OCI-LY1 (cell line): ENCODE measurements around the gene FXYD1.

ENCODE experiments used
- H2AFZ ChIP-seq: fragments of 200-600 bp; sonication (generic), shearing (Covaris generic); 2 replicates; pipeline ENCODE4 v1.6.0; 2014; ENCODE audit warnings: antibody characterized with exemption, mild to moderate bottlenecking, low read length
- H3F3A ChIP-seq: fragments of 200-600 bp; sonication (generic), shearing (Covaris generic); 2 replicates; pipeline ENCODE4 v1.6.0; 2014; ENCODE audit warnings: mild to moderate bottlenecking, antibody characterized with exemption, low read length, moderate library complexity; ENCODE audit not compliant: insufficient read depth
- H3K27ac ChIP-seq: fragments of 200-600 bp; sonication (generic); 2 replicates; pipeline ENCODE4 v1.5.1; 2014; ENCODE audit warnings: low read length, mixed run types, mild to moderate bottlenecking, low read depth; ENCODE audit not compliant: poor library complexity, severe bottlenecking
- H3K27me3 ChIP-seq: fragments of 200-600 bp; sonication (generic); 2 replicates; pipeline ENCODE4 v1.6.0; 2014; ENCODE audit warnings: antibody characterized with exemption, mild to moderate bottlenecking, low read length, moderate library complexity; ENCODE audit not compliant: insufficient read depth
- H3K36me3 ChIP-seq: fragments of 200-600 bp; sonication (generic); 2 replicates; pipeline ENCODE4 v1.6.1; 2014; ENCODE audit warnings: mild to moderate bottlenecking, antibody characterized with exemption, low read length, moderate library complexity, mixed read lengths; ENCODE audit not compliant: insufficient read depth
- H3K4me1 ChIP-seq: fragments of 200-600 bp; sonication (generic); 2 replicates; pipeline ENCODE4 v1.5.1; 2014; ENCODE audit warnings: mild to moderate bottlenecking, low read length, moderate library complexity; ENCODE audit not compliant: insufficient read depth, severe bottlenecking
- H3K4me2 ChIP-seq: fragments of 200-600 bp; sonication (generic), shearing (Covaris generic); 2 replicates; pipeline ENCODE4 v1.6.1; 2014; ENCODE audit warnings: low read length
- H3K4me3 ChIP-seq: fragments of 200-600 bp; sonication (generic); 2 replicates; pipeline ENCODE4 v1.5.1; 2014; ENCODE audit warnings: low read length, low read depth, mild to moderate bottlenecking, mixed read lengths; ENCODE audit not compliant: poor library complexity, severe bottlenecking
- H3K79me2 ChIP-seq: fragments of 200-600 bp; shearing (Covaris generic); 2 replicates; pipeline ENCODE4 v1.6.1; 2016; ENCODE audit warnings: mixed run types, low read length, mixed read lengths; ENCODE audit not compliant: insufficient read depth
- H3K9ac ChIP-seq: fragments of 200-600 bp; sonication (generic), shearing (Covaris generic); 2 replicates; pipeline ENCODE4 v1.6.1; 2014; ENCODE audit warnings: mild to moderate bottlenecking, low read length, mixed read lengths
- H3K9me2 ChIP-seq: fragments of 200-600 bp; sonication (generic), shearing (Covaris generic); 2 replicates; pipeline ENCODE4 v1.6.1; 2014; ENCODE audit warnings: low read depth, mild to moderate bottlenecking, low read length, mixed read lengths
- H3K9me3 ChIP-seq: fragments of 200-600 bp; shearing (Covaris generic); 2 replicates; pipeline ENCODE4 v1.6.1; 2014; ENCODE audit warnings: low read length, mixed read lengths
- H4K20me1 ChIP-seq: fragments of 200-600 bp; sonication (generic), shearing (Covaris generic); 2 replicates; pipeline ENCODE4 v1.6.0; 2016; ENCODE audit warnings: mild to moderate bottlenecking, low read length; ENCODE audit not compliant: insufficient read depth
- CTCF ChIP-seq: fragments of 200-600 bp; sonication (generic), shearing (Covaris generic); IDR thresholded peaks from 2 replicates; pipeline ENCODE4 v1.5.1; 2017; ENCODE audit warnings: mild to moderate bottlenecking, antibody characterized with exemption, low read length, moderate library complexity, mixed read lengths
- EZH2 ChIP-seq: fragments of 200-600 bp; sonication (generic), shearing (Covaris generic); IDR thresholded peaks from 2 replicates; pipeline ENCODE4 v1.8.0; 2017; ENCODE audit warnings: borderline replicate concordance, mixed run types, mild to moderate bottlenecking, antibody characterized with exemption, low read length, moderate library complexity, mixed read lengths

Gene FXYD1

GRCh38 chr19:35154525-35155406 lies 16.1 kb downstream of the FXYD1 start, which contains the start of gene FXYD5:
Gene FXYD5, plus strand, starts transcription at chr19:35154735. Its CDS starts 816 bp downstream, at chr19:35155551.
- H3K9ac ChIP-seq = peak within 1 kb of the TSS; percentile 72
- H3K79me2 ChIP-seq = no peaks in the 10 kb centered on the region
- H3K9me3 ChIP-seq = no peaks in the 10 kb centered on the region
- no peaks in the 10 kb centered on the region for H4K20me1 ChIP-seq
- H2AFZ ChIP-seq = no peak within 1 kb of the TSS
- TF ChIP-seq EZH2 (no peak), CTCF (no peak)
- peaks cover 37% of the 10 kb centered on the region for H3K36me3 ChIP-seq
- H3K4me1 ChIP-seq = peaks cover 23% of the 10 kb centered on the region
- H3F3A ChIP-seq = no peaks in the 10 kb centered on the region
- H3K4me3 ChIP-seq = peak within 1 kb of the TSS; percentile 68
- no peaks in the 10 kb centered on the region for H3K9me2 ChIP-seq
- no peaks in the 10 kb centered on the region for H3K27me3 ChIP-seq
- H3K4me2 ChIP-seq = peak within 1 kb of the TSS; percentile 77
- peak within 1 kb of the TSS; percentile 55 for H3K27ac ChIP-seq

- peaks cover 44% of the 10 kb centered on the region for H3K36me3 ChIP-seq
- no peaks in the 10 kb centered on the region for H3K27me3 ChIP-seq
- H3K4me1 ChIP-seq = peaks cover 23% of the 10 kb centered on the region
- no peaks in the 10 kb centered on the region for H3F3A ChIP-seq
- TF ChIP-seq CTCF (peak; percentile 12; the same call in 1 of the 2 replicates), EZH2 (no peak)
- H3K9ac ChIP-seq = peak overlapping the region; percentile 72
- H3K4me3 ChIP-seq = peak overlapping the region; percentile 68
- H2AFZ ChIP-seq = no peak overlapping the region
- H3K79me2 ChIP-seq = no peaks in the 10 kb centered on the region
- peak overlapping the region; percentile 55 for H3K27ac ChIP-seq
- peak overlapping the region; percentile 77 for H3K4me2 ChIP-seq
- no peaks in the 10 kb centered on the region for H3K9me3 ChIP-seq
- H4K20me1 ChIP-seq = no peaks in the 10 kb centered on the region
- H3K9me2 ChIP-seq = no peaks in the 10 kb centered on the region
Measured at GRCh38 chr19:35155441-35155840, 16.8 kb downstream of the FXYD1 start.

GRCh38 chr19:35155981-35156672 lies 17.5 kb downstream of the FXYD1 start:
- Histone ChIP-seq H3F3A (no peaks in the 10 kb centered on the region), H3K79me2 (no peaks in the 10 kb centered on the region), H3K4me2 (peak overlapping the region; percentile 77), H3K4me3 (peak overlapping the region; percentile 68), H4K20me1 (no peaks in the 10 kb centered on the region), H3K9ac (peak overlapping the region; percentile 72), H3K9me2 (no peaks in the 10 kb centered on the region), H3K36me3 (peaks cover 50% of the 10 kb centered on the region), H3K27ac (peak overlapping the region; percentile 55), H3K9me3 (no peaks in the 10 kb centered on the region), H2AFZ (no peak overlapping the region), H3K4me1 (peaks cover 23% of the 10 kb centered on the region), H3K27me3 (no peaks in the 10 kb centered on the region)
- no peak for TF ChIP-seq CTCF
- TF ChIP-seq EZH2 = no peak
